GM12878 (cell line): ENCODE data around the gene CNOT11. TPM values are rescaled to one million over a fixed set of nuclear protein-coding genes. Genes with fewer than 3 reads are reported as not detected.

Experiments
- ATAC-seq: fragments of 200-7000 bp; cut with Tn5 transposase; 3 replicates; pipeline ENCODE4 v1.9.1; 2020; ENCODE audit warnings: mild to moderate bottlenecking, moderate library complexity
- BruUV-seq: library from RNA; stranded (reverse); fragments of 400-500 nt; replicated peaks from 2 replicates; lab custom pipeline; 2021; lab: Mats Ljungman, UMichigan
- CTCF ChIA-PET: fragments of 300-600 bp; sonication (Branson Sonifier 250); formaldehyde crosslinking; extraction: SDS; loops from one replicate; lab custom pipeline; 2021; ENCODE audit warnings: inconsistent platforms; lab: Yijun Ruan, JAX
- POLR2A ChIA-PET: fragments of 350-600 bp; formaldehyde crosslinking; extraction: SDS; loops from one replicate; lab custom pipeline; 2021; ENCODE audit warnings: inconsistent platforms; lab: Charles Lee
- RAD21 ChIA-PET: fragments of 300-600 bp; sonication (Branson Sonifier 250); formaldehyde crosslinking; loops from one replicate; lab custom pipeline; 2023; ENCODE audit warnings: antibody characterized with exemption; ENCODE audit not compliant: unreplicated experiment; lab: Charles Lee
- SMC1A ChIA-PET: fragments of 300-600 bp; sonication (Branson Sonifier 250); formaldehyde crosslinking; loops from one replicate; lab custom pipeline; 2023; ENCODE audit not compliant: unreplicated experiment, uncharacterized antibody; lab: Charles Lee
- DNase-seq: peaks from one replicate; pipeline ENCODE4 v3.0.0-alpha.2; 2011; ENCODE audit warnings: low read depth, low spot score
- FAIRE-seq: peaks from 3 replicates; lab custom pipeline; 2011; peaks lifted over from hg19 to GRCh38; lab: Jason Lieb, UNC
- H2AFZ ChIP-seq: 2 replicates; pipeline ENCODE4 v1.6.0; 2011; ENCODE audit warnings: low read depth, low read length, control low read depth; ENCODE audit not compliant: control insufficient read depth
- H3K27ac ChIP-seq: 2 replicates; pipeline ENCODE4 v1.5.1; 2011; ENCODE audit warnings: control low read depth; ENCODE audit not compliant: control insufficient read depth, insufficient read depth
- H3K27me3 ChIP-seq, 2 experiments: replicated peaks in 1 of 2; 2 replicates each; pipeline versions ENCODE4 v1.6.0 to v1.6.1; 2011; ENCODE audit warnings: low read length in 1 of 2; ENCODE audit not compliant: control insufficient read depth in 2 of 2, insufficient read depth in 2 of 2
- H3K36me3 ChIP-seq, 2 experiments: 2 replicates each; pipeline ENCODE4 v1.5.1; 2011; ENCODE audit warnings: low read length in 1 of 2; ENCODE audit not compliant: control insufficient read depth in 2 of 2, insufficient read depth in 2 of 2
- H3K4me1 ChIP-seq: 2 replicates; pipeline ENCODE4 v1.6.1; 2011; ENCODE audit warnings: mild to moderate bottlenecking, low read length, moderate library complexity, mixed read lengths; ENCODE audit not compliant: control insufficient read depth, insufficient read depth
- H3K4me2 ChIP-seq: 2 replicates; pipeline ENCODE4 v1.6.0; 2011; ENCODE audit warnings: control low read depth; ENCODE audit not compliant: control insufficient read depth, insufficient read depth
- H3K4me3 ChIP-seq: fragments of 200-600 bp; sonication (generic); 2 replicates; pipeline ENCODE4 v1.5.1; 2016
- H3K79me2 ChIP-seq: 2 replicates; pipeline ENCODE4 v1.6.0; 2011; ENCODE audit warnings: low read length; ENCODE audit not compliant: control insufficient read depth, insufficient read depth
- H3K9ac ChIP-seq: 2 replicates; pipeline ENCODE4 v1.8.0; 2011; ENCODE audit warnings: low read length, control low read depth, mixed read lengths; ENCODE audit not compliant: control insufficient read depth, insufficient read depth
- H3K9me3 ChIP-seq: replicated peaks from 3 replicates; pipeline ENCODE4 v1.5.1; 2011; ENCODE audit warnings: mild to moderate bottlenecking, low read length; ENCODE audit not compliant: control insufficient read depth, insufficient read depth
- H4K20me1 ChIP-seq: 2 replicates; pipeline ENCODE4 v1.6.0; 2011; ENCODE audit not compliant: control insufficient read depth, insufficient read depth
- CBX3 ChIP-seq: fragments of 200-600 bp; sonication (generic); IDR thresholded peaks from 2 replicates; pipeline ENCODE4 v1.6.1; 2016; ENCODE audit warnings: low read depth, borderline replicate concordance
- CHD1 ChIP-seq: IDR thresholded peaks from 2 replicates; pipeline ENCODE4 v1.6.1; 2012; ENCODE audit warnings: low read depth, low read length, improper control_type of control experiment
- TBL1XR1 ChIP-seq: IDR thresholded peaks from 2 replicates; pipeline ENCODE4 v1.6.1; 2012; ENCODE audit warnings: low read depth, low read length, improper control_type of control experiment
- WGBS: methylation state at CpG from one replicate; pipeline ENCODE4 v1.1.6; 2016; ENCODE audit warnings: low lambda C conversion rate; ENCODE audit not compliant: insufficient replicate concordance, insufficient coverage; ENCODE audit errors: missing lambda C conversion rate; 5-methylcytosine and 5-hydroxymethylcytosine counted together
- in situ Hi-C: fragments of 300-500 bp; cut with MboI; formaldehyde crosslinking; loops from 9 replicates; pipeline ENCODE4 v1.14.3; 2018; ENCODE audit warnings: mixed read lengths
- intact Hi-C: fragments of 100-400 bp; cut with micrococcal nuclease; formaldehyde crosslinking; loops from one replicate; pipeline ENCODE4 v1.14.2; 2022; ENCODE audit not compliant: unreplicated experiment
- polyA plus RNA-seq, 11 experiments: library from polyadenylated mRNA; depleted of rRNA in 4 of 11; unstranded in 6 of 11; stranded (reverse) in 5 of 11; fragments of >200 nt; fragmentation: Nextera tagmentation in 4 of 11; fragmentation: Illumina TruSeq in 1 of 11; extraction: Ambion mirVana in 4 of 11; extraction: Trizol in 1 of 11; gene quantifications; 1 replicate in 1 of 11; 2 replicates in 10 of 11; pipeline versions ENCODE4 v1.2.1 to v1.2.3, GENCODE V29; 2011 to 2016; ENCODE audit warnings: inconsistent platforms in 2 of 11, missing spikeins in 2 of 11, low read depth in 1 of 11
- total RNA-seq, 4 experiments: library from RNA; depleted of rRNA in 3 of 4; stranded (reverse); fragments of >200 nt in 3 of 4; fragmentation: Illumina TruSeq in 1 of 4; extraction: Trizol in 1 of 4; gene quantifications; 2 replicates each; pipeline versions ENCODE4 v1.2.1 to v1.2.3, GENCODE V29; 2013 to 2021
- TF ChIP-seq, protein P1 (sequence below): fragments of 450-650 bp; IDR thresholded peaks from 2 replicates; pipeline ENCODE4 v1.6.1; 2017; ENCODE audit warnings: mild to moderate bottlenecking, low read depth, inconsistent platforms; ENCODE audit not compliant: poor library complexity, severe bottlenecking

Gene CNOT11
- total and polyA plus RNA-seq, 10 of the 15 experiments (the other 5 are each of a cell fraction or from before 2014, with no cell fraction given) = 10.8 to 111 (median 50.5) TPM

- ATAC-seq (no peak), DNase-seq (no peak), FAIRE-seq (no peak)
- no TSS peak for BruUV-seq
- H3K4me2 ChIP-seq = no peak overlapping the region
- H3K9ac ChIP-seq = no peak overlapping the region
- no peaks in the 10 kb centered on the region for H4K20me1 ChIP-seq
- no peaks in the 10 kb centered on the region for H3K27me3 ChIP-seq
- no peak overlapping the region for H3K27ac ChIP-seq
- H3K4me3 ChIP-seq = no peak overlapping the region
- ChIA-PET CTCF (interaction anchor here (0.6 to 1.5 kb wide), 3 partner anchors 31 to 70 kb away, joined by 3 to 4 read pairs (median 3); no protein-coding TSS in a partner anchor), POLR2A (interaction anchor here (1.1 kb wide), 1 partner anchor 35 kb away, joined by 4 read pairs; no protein-coding TSS in a partner anchor), RAD21 (no interaction called here)
- H3K9me3 ChIP-seq = no peaks in the 10 kb centered on the region
- peaks cover 24% of the 10 kb centered on the region for H3K4me1 ChIP-seq
- H3K79me2 ChIP-seq = peaks cover 16% of the 10 kb centered on the region
- intact Hi-C loops = no loop called here
- H3K36me3 ChIP-seq = no peaks in the 10 kb centered on the region
- TF ChIP-seq CHD1 (no peak), TBL1XR1 (no peak), CBX3 (no peak)
- TF ChIP-seq, protein P1, sequence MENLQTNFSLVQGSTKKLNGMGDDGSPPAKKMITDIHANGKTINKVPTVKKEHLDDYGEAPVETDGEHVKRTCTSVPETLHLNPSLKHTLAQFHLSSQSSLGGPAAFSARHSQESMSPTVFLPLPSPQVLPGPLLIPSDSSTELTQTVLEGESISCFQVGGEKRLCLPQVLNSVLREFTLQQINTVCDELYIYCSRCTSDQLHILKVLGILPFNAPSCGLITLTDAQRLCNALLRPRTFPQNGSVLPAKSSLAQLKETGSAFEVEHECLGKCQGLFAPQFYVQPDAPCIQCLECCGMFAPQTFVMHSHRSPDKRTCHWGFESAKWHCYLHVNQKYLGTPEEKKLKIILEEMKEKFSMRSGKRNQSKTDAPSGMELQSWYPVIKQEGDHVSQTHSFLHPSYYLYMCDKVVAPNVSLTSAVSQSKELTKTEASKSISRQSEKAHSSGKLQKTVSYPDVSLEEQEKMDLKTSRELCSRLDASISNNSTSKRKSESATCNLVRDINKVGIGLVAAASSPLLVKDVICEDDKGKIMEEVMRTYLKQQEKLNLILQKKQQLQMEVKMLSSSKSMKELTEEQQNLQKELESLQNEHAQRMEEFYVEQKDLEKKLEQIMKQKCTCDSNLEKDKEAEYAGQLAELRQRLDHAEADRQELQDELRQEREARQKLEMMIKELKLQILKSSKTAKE = no peak
- TF ChIP-seq, all 136 proteins: peak for 0
- in situ Hi-C loops = no loop called here
- SMC1A ChIA-PET = interaction anchor here (0.8 to 1.8 kb wide), 2 partner anchors 57 to 521 kb away, joined by 3 to 4 read pairs; no protein-coding TSS in a partner anchor
- H2AFZ ChIP-seq = no peak overlapping the region
- WGBS = 70% methylated on average over 10 of the region's 10 CpGs
These were observed 57.6 kb downstream of the CNOT11 start for GRCh38 chr2:101310090-101310833.
